HG03097 (cell line): ENCODE measurements around the gene TRIM65.

ENCODE experiments used
- ATAC-seq: cut with Tn5 transposase; IDR thresholded peaks from one replicate; pipeline ENCODE4 v1.9.1; 2021; ENCODE audit not compliant: unreplicated experiment, low FRiP score

Gene TRIM65

DNA sequence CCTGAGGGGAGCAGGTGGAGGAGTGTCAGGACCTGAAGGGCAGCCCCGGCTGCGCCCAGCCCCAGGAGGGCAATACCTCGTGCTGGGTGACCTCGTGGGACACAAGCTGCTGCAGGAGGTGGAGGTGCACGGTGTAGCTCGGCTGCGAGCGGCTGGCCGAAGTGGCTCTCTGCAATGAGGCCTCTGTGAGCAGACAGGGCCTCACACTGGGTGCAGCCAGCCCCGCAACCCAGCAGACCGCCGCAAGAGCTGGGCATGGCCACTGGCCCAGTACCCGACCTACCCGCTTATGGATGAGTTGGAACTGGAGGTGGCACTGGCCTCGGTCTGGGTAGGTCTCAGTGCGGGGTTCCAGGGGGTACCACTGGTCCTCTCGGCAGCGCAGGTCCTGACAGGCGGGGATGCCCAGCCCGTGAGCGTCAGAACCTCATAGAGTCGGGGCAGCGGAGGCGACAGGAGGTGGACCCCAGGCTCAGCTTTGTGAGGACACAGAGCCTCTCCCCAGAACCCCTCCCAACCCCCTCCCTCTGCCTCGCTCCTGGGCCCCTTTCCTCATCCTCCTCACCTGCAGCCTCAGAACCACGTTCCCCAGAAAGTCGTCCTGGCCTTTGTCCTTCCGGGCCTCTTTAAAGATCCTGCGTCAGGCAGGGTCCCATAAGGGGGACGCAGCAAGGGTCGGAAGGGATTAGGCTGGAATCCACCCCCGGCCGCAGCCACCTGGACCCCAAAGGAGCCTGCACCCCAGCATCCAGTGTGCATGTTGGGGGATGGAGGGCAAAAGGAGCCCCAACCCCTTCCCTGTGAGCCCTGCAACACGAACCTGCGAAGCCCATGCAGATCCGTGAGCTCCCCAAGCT, 56.6 kb downstream of the TRIM65 start:
- no peak for ATAC-seq
